Glomerular visceral epithelial cell (primary cell): ENCODE data around the gene FAM83G.

ENCODE experiments used
- DNase-seq: peaks from one replicate; pipeline ENCODE4 v3.0.0-alpha.2; 2016; ENCODE audit errors: extremely low spot score

The FAM83G gene

DNA sequence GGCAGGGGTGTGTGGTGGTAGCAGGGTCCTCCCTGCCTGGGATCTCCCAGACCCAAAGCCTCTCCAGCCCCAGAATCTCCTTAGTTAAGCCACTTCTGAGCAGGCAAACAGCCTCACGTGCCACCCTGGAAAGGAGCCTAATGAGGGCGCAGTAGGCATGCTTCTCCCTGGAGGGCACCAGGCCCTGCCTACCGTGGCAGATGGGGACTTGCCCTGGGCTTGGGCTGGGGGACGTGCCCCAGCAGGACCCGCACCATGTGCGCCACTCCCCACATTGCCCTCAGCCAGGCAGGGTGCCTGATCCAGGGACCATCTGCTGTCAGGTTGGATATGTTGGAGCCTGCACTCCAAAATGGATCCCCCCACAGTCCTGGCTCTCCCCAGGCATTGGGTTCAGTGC, 14.2 kb downstream of the FAM83G start:
- DNase-seq, result no peak

DNA sequence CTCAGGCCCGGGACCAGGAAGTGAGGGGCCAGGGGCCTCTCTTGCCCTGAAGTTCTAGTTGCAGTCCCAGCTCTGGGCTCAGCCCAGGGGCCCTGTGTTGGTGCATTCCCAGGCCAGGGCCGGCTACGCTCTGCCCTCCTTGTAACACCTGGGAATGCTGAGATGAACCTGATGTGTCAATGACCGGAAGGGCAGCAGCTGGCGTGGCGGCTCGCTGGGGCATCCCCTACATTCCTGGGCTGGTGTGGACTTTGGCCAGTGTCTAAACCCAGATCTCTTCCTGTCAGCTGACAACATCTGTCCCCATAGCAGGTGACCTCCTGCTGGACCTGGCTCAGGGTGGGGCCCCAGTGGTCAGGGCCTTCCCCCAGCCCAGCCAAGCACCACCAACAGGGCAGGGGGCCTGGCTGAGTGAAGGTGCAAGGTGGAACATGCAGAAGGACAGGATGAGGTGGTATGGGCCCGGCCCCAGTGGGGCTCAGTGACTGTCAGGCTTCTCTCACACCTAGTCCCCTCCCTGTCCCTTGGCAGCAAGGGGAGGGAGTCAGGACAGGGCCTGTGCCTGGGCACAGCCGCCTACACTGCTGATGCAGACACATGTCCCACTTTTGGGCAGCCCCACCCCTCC, 15.9 kb downstream of the FAM83G start:
- DNase-seq, result peak; percentile 70

DNA sequence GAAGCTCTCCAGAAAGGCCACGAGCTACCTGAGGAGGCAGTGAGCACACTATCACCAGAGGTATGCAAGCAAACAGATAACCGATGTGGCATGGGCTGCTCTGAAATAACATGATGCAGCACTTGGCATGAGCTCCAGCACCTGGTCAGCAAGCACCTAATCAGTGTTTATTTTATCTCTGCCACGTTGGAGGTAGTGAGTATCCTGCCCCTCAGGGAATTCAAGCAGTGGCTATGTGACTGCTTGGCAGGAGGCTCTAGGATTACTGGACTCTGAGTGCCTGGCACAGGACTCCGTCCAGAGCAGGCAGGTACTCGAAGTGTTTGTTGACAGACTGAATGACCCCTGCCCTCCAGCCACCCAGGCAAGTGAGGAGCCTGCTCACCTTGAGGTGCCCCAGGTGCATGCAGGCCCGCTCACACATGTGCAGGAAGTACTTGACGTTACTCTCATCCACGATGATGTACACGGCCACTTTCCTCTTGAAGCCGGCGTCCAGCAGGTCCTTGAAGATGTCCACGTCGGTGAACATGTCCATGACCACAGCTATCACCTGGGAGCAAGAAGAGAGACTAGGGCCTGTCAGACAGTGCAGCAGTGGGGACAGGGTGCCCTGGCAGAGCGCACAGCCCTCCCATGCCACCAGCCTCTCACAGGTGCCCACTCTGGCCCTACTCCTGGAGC, 16.6 kb downstream of the FAM83G start:
- no peak for DNase-seq

- no peak for DNase-seq
These were observed 17.3 kb downstream of the FAM83G start for GRCh38 chr17:18987230-18987610.

GRCh38 chr17:18986541-18987229, 17.9 kb downstream of the FAM83G start:
- no peak for DNase-seq

DNA sequence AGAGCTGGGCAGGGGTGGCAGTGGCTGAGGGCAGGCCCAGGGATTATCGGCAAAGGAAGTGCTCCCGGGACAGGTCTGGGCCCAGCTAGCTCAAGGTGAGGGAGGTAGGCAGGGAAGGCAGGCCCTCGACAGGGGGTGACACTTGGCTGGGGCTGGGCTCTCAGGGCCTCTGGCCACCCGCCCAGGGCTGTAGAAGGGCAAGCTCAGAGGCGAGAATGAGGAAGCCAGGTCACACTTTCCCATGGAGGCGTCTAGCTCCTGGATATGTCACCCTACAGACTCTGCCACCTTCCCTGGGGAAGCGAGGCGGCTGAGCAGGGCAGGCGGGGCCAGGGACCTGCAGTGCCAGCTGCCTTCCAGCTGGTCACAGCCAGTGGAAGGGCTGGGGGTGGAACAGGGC, 19.1 kb downstream of the FAM83G start:
- DNase-seq, result no peak

GRCh38 chr17:18984273-18985114, 20.1 kb downstream of the FAM83G start:
- DNase-seq, result no peak

GRCh38 chr17:18981642-18982424, 22.7 kb downstream of the FAM83G start:
- peak; percentile 61 for DNase-seq

DNA sequence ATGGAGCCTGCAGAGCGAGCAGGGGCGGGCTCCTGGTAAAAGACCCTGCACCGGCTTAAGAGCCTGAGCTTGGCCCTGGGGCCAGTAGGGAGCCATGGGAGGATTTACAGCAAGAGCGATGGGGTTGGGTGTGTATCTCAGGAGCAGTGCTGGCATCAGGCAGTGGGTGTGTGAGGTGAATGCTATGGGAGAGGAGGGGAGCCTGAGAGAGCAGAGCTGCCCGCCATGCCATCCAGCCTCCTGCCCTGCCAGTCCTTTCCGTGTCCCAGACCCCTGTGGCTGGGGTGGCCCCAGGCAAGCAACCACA, 23.3 kb downstream of the FAM83G start:
- no peak for DNase-seq

GRCh38 chr17:18980682-18981334, 23.8 kb downstream of the FAM83G start:
- no peak for DNase-seq

DNA sequence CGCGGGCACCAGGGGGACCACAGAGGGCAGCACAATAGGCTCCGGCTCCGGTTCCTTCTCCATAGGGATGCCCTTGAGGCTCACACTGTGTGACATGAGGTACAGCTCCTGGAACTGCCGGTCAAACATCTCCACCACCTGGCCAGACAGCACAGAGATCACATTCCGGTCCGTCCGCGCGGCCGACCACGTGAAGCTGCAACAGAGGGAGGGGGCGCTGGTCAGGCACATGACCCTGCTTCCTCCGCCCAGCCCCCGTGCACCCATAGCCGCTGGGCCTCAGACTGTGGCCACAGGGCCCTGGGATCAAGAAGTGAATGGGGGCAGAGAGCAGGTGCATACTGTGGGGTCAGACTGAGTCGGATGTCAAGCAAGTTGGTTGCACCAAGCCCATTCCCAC, 25.9 kb downstream of the FAM83G start:
- DNase-seq, result no peak

DNA sequence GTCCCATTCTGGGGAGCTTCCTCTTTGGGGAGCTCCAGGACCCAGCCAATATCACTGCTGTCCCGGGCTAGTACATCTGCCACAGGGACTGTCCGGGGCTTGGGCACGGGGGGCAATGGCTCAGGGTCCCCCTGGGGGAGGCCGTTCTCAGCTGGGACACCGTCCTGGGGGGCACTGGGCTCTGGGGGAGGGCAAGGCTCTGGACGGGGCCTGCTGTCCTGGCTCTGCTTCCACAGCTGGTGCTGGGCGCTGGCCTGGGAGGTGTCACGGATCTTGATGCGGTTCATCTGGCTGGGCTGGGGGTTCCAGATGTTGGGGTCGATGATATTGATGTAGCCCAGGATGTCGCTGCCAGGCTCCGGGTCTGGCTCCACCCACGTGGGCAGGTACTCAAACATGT, 26.5 kb downstream of the FAM83G start:
- no peak for DNase-seq

DNA sequence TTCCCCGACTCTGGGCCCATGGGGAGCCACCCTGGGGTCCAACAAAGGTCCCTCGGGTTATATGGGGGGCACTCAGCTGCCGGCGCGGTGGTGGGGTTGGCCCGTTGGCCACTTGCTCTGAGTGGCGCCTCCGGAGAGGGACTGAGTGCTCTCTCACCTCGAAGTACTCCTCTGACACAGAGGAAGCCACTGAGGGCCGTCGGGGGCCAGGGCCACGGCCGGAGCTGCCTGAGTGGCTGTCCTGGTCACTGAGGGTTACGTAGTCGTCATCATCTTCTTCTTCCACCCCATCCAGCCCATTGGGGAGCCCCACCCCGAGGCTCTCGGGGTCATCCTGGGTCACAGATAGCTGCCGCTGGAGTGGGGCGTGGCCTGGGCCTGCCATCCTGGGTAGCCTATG, 26.9 kb downstream of the FAM83G start:
- no peak for DNase-seq

- no peak for DNase-seq
These were observed 27.5 kb downstream of the FAM83G start for GRCh38 chr17:18977021-18977420.

- DNase-seq, result no peak
These were observed 28.4 kb downstream of the FAM83G start for GRCh38 chr17:18976201-18976600.

- DNase-seq, result no peak
These were observed 29.0 kb downstream of the FAM83G start for GRCh38 chr17:18975597-18975996.

- peak; percentile 44 for DNase-seq
These were observed 30.0 kb downstream of the FAM83G start for GRCh38 chr17:18974407-18975149.

DNA sequence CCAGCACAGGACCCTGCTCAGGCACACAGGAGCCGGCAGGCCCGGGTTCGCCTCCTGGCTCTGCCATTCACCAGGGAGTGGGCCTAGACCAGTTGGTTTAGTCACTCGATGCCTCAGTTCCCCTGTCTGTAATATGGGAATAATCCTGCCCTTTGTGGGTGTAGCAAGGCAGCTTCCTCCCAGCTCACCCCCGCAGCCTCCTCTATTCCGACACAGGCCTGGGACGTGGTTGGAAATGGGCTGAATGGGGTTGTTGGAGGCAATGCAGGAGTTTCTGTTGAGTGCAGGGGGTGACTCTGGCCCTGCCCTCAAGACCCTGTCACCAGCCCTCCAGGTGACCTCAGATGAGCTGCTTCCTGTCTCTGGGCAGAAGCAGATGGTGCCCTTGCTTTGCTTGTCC, 32.8 kb downstream of the FAM83G start:
- no peak for DNase-seq

DNA sequence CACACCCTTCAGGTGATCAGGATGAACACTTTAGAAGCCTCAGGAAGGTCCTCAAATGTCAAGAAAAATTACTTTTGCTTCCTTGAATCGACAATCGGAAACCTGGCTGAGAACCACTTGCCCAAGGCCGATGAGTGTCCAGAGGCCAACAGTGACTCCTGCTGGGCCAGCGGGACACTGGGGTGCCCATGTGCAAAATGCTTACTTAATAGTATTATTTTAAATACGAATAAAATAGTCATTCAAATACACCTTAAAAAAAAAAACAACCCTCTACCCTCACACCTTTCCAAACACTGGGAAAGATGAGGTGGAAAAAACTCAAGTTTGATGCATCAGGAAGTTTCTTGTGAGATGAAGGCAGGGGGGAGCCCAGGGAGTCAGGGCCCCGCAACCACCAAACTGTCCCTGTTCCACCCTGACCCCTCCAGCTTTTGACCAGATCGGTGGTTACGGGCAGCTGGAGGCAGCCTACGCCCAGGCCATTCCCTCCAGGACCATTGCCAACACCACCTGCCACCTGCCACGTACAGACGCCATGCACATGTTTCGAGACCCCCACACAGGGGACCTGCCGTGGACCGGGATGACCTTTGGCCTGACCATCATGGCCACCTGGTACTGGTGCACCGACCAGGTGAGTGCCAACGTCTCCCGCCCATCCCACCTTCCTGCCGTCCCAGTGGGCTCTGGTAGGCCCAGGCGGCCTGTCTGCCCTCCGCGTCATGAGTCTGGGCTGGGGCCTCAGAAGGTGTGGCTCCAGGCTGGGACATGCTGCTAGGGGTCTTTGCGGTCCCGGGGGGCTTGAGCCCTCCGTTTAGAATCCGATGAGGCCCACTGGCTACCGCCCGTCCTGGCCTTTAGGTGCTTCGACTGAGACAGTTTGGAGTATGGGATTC, 33.7 kb downstream of the FAM83G start:
- no peak for DNase-seq
